Right lobe of liver (tissue), 4 donors: ENCODE measurements around the gene MACF1.

Source experiments
- CTCF ChIP-seq, 4 donors: fragments of 200-600 bp in 3 of 4; fragments of 450-650 bp in 1 of 4; IDR thresholded peaks; one replicate each; pipeline versions ENCODE4 v1.5.1 to v1.8.0; 2016 to 2022; ENCODE audit warnings: antibody characterized with exemption in 4 of 4, mild to moderate bottlenecking in 2 of 4
- POLR2A ChIP-seq: fragments of 450-650 bp; IDR thresholded peaks from one replicate; pipeline ENCODE4 v1.6.1; 2017; ENCODE audit warnings: antibody characterized with exemption, mild to moderate bottlenecking
- donor health status: DM: no; HTN: no; CAD: no.
- donor health status: DM: no; HTN: no; CAD: no.
- donor health status: DM: no; HTN: yes; CAD: no.

GRCh38 chr1:39212499-39212898 is 8.0 kb downstream of the MACF1 start:
- TF ChIP-seq CTCF (IDR thresholded peaks at IDR 0.05) (no peak), POLR2A (no peak)
